DND-41 (cell line): Measurements from ENCODE around the gene PSMD12.

Experiments used
- ATAC-seq: fragments of 200-7000 bp; cut with Tn5 transposase; 3 replicates; pipeline ENCODE4 v1.9.1; 2021; ENCODE audit warnings: low read depth; ENCODE audit not compliant: insufficient read depth
- DNase-seq: peaks from one replicate; pipeline ENCODE4 v3.0.0-alpha.2; 2020
- H2AFZ ChIP-seq: 2 replicates; pipeline ENCODE4 v1.6.0; 2012; ENCODE audit warnings: low read depth, low read length
- H3K27ac ChIP-seq: 2 replicates; pipeline ENCODE4 v1.5.1; 2012; ENCODE audit warnings: low read length, inconsistent platforms
- H3K27me3 ChIP-seq: fragments of 200-600 bp; sonication (generic); 2 replicates; pipeline ENCODE4 v1.6.0; 2012; ENCODE audit warnings: low read length, mild to moderate bottlenecking, inconsistent platforms; ENCODE audit not compliant: insufficient read depth, poor library complexity
- H3K36me3 ChIP-seq: 2 replicates; pipeline ENCODE4 v1.5.1; 2012; ENCODE audit warnings: low read length, inconsistent platforms; ENCODE audit not compliant: insufficient read depth
- H3K4me1 ChIP-seq: 2 replicates; pipeline ENCODE4 v1.5.1; 2012; ENCODE audit warnings: mild to moderate bottlenecking, low read length; ENCODE audit not compliant: insufficient read depth
- H3K4me2 ChIP-seq: 2 replicates; pipeline ENCODE4 v1.6.0; 2012; ENCODE audit warnings: mild to moderate bottlenecking, moderate library complexity, low read length, inconsistent platforms; ENCODE audit not compliant: insufficient read depth
- H3K4me3 ChIP-seq, 2 experiments: fragments of 200-600 bp in 1 of 2; shearing (Covaris generic) in 1 of 2; 2 replicates each; pipeline ENCODE4 v1.5.1; 2012 to 2016; ENCODE audit warnings: inconsistent platforms in 2 of 2, low read length in 2 of 2, mild to moderate bottlenecking in 2 of 2, low read depth in 1 of 2, moderate library complexity in 1 of 2
- H3K79me2 ChIP-seq: 2 replicates; pipeline ENCODE4 v1.6.0; 2012; ENCODE audit warnings: low read length, inconsistent platforms; ENCODE audit not compliant: insufficient read depth
- H3K9ac ChIP-seq: 2 replicates; pipeline ENCODE4 v1.6.0; 2012; ENCODE audit warnings: low read depth, mild to moderate bottlenecking, inconsistent platforms, low read length, moderate library complexity
- H3K9me3 ChIP-seq: 2 replicates; pipeline ENCODE4 v1.5.1; 2012; ENCODE audit warnings: low read length, moderate library complexity, mild to moderate bottlenecking, inconsistent platforms; ENCODE audit not compliant: insufficient read depth, severe bottlenecking
- H4K20me1 ChIP-seq: 2 replicates; pipeline ENCODE4 v1.6.0; 2012; ENCODE audit warnings: low read length; ENCODE audit not compliant: insufficient read depth
- EZH2 ChIP-seq: IDR thresholded peaks from 3 replicates; pipeline ENCODE4 v1.6.1; 2012; ENCODE audit warnings: borderline replicate concordance, low read depth, mild to moderate bottlenecking, moderate library complexity, low read length, inconsistent platforms; ENCODE audit not compliant: severe bottlenecking
- TF ChIP-seq, protein P1 (sequence below): IDR thresholded peaks from 2 replicates; pipeline ENCODE4 v1.5.1; 2012; ENCODE audit warnings: borderline replicate concordance, low read length, moderate library complexity, mild to moderate bottlenecking; ENCODE audit not compliant: poor library complexity, severe bottlenecking; ENCODE audit errors: extremely low read depth

Gene PSMD12

DNA sequence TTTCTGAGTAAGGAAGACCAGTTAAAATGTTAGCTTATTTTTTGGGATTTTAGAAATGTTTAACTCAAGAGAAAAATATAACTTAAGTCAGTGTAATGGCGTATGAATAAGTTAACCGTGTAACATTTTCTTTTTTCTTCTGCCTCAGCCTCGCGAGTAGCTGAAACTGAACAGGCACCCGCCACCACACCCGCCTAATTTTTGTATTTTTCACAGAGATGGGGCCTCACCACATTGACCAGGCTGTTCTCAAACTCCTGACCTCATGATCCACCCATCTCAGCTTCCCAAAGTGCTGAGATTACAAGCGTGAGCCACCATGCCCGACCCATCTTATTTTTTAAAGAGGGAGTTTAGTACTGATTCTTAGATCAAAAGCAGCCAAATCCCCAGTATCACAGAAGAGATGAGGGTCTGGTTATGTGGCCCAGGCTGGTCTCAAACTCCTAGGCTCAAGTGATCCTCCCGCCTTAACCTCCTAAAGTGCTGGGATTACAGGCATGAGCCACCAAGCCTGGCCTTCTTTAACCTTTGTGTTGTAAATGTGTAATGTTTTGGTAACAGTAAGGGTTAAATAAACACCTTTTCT lies 27.5 kb upstream of the PSMD12 start:
- no peak overlapping the region for H2AFZ ChIP-seq
- ATAC-seq (no peak), DNase-seq (no peak)
- no peaks in the 10 kb centered on the region for H3K9me3 ChIP-seq
- peaks cover 8% of the 10 kb centered on the region for H3K4me1 ChIP-seq
- H3K4me3 ChIP-seq = no peak overlapping the region
- no peak for TF ChIP-seq EZH2
- TF ChIP-seq, protein P1, sequence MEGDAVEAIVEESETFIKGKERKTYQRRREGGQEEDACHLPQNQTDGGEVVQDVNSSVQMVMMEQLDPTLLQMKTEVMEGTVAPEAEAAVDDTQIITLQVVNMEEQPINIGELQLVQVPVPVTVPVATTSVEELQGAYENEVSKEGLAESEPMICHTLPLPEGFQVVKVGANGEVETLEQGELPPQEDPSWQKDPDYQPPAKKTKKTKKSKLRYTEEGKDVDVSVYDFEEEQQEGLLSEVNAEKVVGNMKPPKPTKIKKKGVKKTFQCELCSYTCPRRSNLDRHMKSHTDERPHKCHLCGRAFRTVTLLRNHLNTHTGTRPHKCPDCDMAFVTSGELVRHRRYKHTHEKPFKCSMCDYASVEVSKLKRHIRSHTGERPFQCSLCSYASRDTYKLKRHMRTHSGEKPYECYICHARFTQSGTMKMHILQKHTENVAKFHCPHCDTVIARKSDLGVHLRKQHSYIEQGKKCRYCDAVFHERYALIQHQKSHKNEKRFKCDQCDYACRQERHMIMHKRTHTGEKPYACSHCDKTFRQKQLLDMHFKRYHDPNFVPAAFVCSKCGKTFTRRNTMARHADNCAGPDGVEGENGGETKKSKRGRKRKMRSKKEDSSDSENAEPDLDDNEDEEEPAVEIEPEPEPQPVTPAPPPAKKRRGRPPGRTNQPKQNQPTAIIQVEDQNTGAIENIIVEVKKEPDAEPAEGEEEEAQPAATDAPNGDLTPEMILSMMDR = no peak
- H3K27ac ChIP-seq = no peak overlapping the region
- H3K9ac ChIP-seq = no peak overlapping the region
- H3K27me3 ChIP-seq = no peaks in the 10 kb centered on the region
- H4K20me1 ChIP-seq = no peaks in the 10 kb centered on the region
- H3K4me2 ChIP-seq = no peak overlapping the region
- H3K36me3 ChIP-seq = no peaks in the 10 kb centered on the region
- H3K79me2 ChIP-seq = peaks cover under 1% of the 10 kb centered on the region; the same call in 1 of the 2 replicates

DNA sequence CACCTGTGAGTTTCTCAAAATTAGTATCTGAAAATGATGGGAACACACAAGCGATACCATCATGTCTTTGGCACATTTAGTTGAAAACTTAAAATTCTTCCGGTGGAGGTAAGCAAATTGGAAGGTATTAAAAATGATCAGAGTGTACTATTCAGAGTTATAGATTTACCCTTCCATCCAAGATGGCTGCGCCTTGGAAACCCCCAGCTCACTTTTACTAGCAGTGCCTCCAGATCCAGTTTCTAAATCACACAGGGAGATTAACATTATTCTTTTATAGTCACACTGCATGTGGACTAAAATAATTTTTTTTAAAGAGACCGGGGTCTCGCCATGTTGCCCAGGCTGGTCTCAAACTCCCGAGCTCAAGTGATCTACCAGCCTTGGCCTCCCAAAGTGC lies 25.7 kb upstream of the PSMD12 start:
- no peaks in the 10 kb centered on the region for H3K27me3 ChIP-seq
- ATAC-seq (no peak), DNase-seq (no peak)
- H3K27ac ChIP-seq = no peak overlapping the region
- H3K9me3 ChIP-seq = no peaks in the 10 kb centered on the region
- no peak for TF ChIP-seq EZH2
- H2AFZ ChIP-seq = no peak overlapping the region
- H3K36me3 ChIP-seq = no peaks in the 10 kb centered on the region
- peaks cover 2% of the 10 kb centered on the region; the same call in 1 of the 2 replicates for H3K79me2 ChIP-seq
- no peak overlapping the region for H3K4me2 ChIP-seq
- no peaks in the 10 kb centered on the region for H4K20me1 ChIP-seq
- no peak overlapping the region for H3K4me3 ChIP-seq
- H3K9ac ChIP-seq = no peak overlapping the region
- H3K4me1 ChIP-seq = peaks cover 8% of the 10 kb centered on the region

DNA sequence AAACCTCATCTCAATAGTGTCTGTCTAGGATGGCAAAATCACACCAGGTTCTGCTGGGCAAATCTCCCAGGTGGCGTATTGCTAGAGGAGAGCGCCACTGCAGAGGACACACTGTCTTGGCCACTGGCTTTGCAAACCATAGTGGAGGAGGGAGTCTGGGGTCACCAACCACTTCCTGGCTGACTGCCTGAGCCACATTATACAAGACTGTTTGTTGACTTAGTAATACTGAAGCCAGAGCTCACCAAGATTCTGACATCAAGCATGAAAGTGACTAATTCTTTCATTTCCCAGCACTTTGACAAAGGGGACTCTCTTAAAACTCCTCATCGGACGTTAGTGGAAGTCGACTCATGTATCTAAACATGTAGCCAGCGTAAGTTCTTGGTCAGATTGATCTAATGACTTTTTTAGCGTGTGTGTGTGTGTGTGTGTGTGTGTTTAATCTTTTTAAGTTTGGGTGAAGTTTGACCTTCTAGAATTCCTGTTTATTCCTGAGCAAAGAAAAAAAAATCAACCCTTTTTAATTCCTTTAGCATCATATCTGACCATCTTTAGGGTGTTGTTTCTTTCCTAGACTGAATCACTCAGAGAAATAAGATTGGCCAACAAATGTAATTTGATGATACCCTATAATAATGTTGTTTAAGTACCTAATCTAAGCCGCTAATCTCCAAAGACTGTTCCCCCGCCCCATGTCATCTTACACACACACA lies 24.4 kb upstream of the PSMD12 start:
- H3K36me3 ChIP-seq = no peaks in the 10 kb centered on the region
- peak overlapping the region; percentile 21; the same call in 1 of the 2 replicates for H3K27ac ChIP-seq
- H3K4me3 ChIP-seq = no peak overlapping the region
- no peaks in the 10 kb centered on the region for H3K9me3 ChIP-seq
- DNase-seq (peak; percentile 30), ATAC-seq (peak; percentile 72)
- H3K4me2 ChIP-seq = no peak overlapping the region
- no peak overlapping the region for H3K9ac ChIP-seq
- H2AFZ ChIP-seq = no peak overlapping the region
- H3K27me3 ChIP-seq = no peaks in the 10 kb centered on the region
- peaks cover 2% of the 10 kb centered on the region; the same call in 1 of the 2 replicates for H3K79me2 ChIP-seq
- H4K20me1 ChIP-seq = no peaks in the 10 kb centered on the region
- peaks cover 8% of the 10 kb centered on the region for H3K4me1 ChIP-seq
- no peak for TF ChIP-seq EZH2
- TF ChIP-seq, protein P1 = no peak

DNA sequence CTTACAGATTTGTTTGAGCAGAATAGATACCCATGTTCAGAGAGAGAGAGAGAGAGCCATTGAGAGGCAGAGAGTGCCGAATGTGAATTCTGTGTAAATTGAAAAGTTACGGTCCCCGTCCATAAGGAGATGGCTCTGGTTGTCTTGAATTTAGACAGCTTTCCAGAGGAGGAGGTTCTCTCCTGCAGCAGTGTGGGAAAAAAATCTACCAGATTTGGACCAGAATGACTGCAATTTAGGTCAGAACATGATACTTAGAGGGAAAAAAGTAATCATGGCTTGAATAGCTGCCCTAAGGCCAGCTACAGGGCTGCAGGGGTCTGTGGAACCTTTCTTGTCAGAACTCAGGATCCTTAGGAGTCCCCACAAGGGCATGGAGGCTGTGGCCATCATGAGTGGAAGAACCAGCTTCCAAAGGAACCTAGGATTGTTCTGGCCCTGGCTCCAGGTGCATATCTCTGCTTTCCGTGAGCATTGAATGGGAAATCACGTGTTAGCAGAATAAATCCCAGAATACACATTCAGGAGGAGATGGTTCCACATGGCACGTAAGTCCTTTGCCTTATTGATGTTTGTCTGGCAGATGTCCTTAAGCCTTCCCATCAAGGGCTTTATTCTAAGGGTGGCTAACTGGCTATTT lies 23.7 kb upstream of the PSMD12 start:
- peaks cover 6% of the 10 kb centered on the region; the same call in 1 of the 2 replicates for H3K79me2 ChIP-seq
- H3K4me2 ChIP-seq = no peak overlapping the region
- no peaks in the 10 kb centered on the region for H3K9me3 ChIP-seq
- H2AFZ ChIP-seq = no peak overlapping the region
- no peak for TF ChIP-seq EZH2
- TF ChIP-seq, protein P1 = no peak
- H3K27ac ChIP-seq = no peak overlapping the region
- no peak overlapping the region for H3K4me3 ChIP-seq
- no peaks in the 10 kb centered on the region for H4K20me1 ChIP-seq
- H3K36me3 ChIP-seq = no peaks in the 10 kb centered on the region
- H3K27me3 ChIP-seq = no peaks in the 10 kb centered on the region
- H3K4me1 ChIP-seq = peaks cover 8% of the 10 kb centered on the region
- ATAC-seq = no peak
- no peak for DNase-seq
- H3K9ac ChIP-seq = no peak overlapping the region
